A549 (cell line): ENCODE measurements around the gene ADAMTSL3. TPM values are rescaled to one million over a fixed set of nuclear protein-coding genes. Genes with fewer than 3 reads are reported as not detected.

Experiments used
- ATAC-seq, 2 experiments: fragments of 200-7000 bp in 1 of 2; fragments of >200 bp in 1 of 2; cut with Nextera tagmentation in 1 of 2; cut with Tn5 transposase in 1 of 2; 3 replicates each; pipeline versions ENCODE4 v1.8.0 to v1.9.1; 2018 to 2020; ENCODE audit warnings: mild to moderate bottlenecking in 1 of 2, moderate library complexity in 1 of 2
- CTCF ChIA-PET: fragments of 300-600 bp; sonication (Branson Sonifier 250); formaldehyde crosslinking; extraction: SDS; loops from one replicate; lab custom pipeline; 2021; ENCODE audit warnings: antibody characterized with exemption, inconsistent platforms; lab: Yijun Ruan, JAX
- POLR2A ChIA-PET: fragments of 350-600 bp; formaldehyde crosslinking; extraction: SDS; loops from one replicate; lab custom pipeline; 2021; ENCODE audit warnings: antibody characterized with exemption, inconsistent platforms; lab: Yijun Ruan, JAX
- DNase-seq, 2 experiments: peaks; one replicate each; pipeline versions ENCODE4 v3.0.0 to v3.0.0-alpha.2; 2011 to 2016; ENCODE audit warnings: low read depth in 1 of 2, low spot score in 1 of 2
- FAIRE-seq: peaks from 2 replicates; lab custom pipeline; 2011; peaks lifted over from hg19 to GRCh38; lab: Jason Lieb, UNC
- H3K27ac ChIP-seq, 2 experiments: fragments of >200 bp; sonication (Bioruptor Twin); formaldehyde crosslinking; 3 replicates each; pipeline ENCODE4 v1.5.1; 2016 to 2017
- H3K4me1 ChIP-seq: fragments of >200 bp; sonication (Bioruptor Twin); formaldehyde crosslinking; 3 replicates; pipeline ENCODE4 v1.6.1; 2016
- H3K4me2 ChIP-seq: fragments of >200 bp; sonication (Bioruptor Twin); formaldehyde crosslinking; 3 replicates; pipeline ENCODE4 v1.6.1; 2016
- H3K4me3 ChIP-seq: fragments of >200 bp; sonication (Bioruptor Twin); formaldehyde crosslinking; 3 replicates; pipeline ENCODE4 v1.5.1; 2016
- H3K9me3 ChIP-seq: fragments of >200 bp; sonication (Bioruptor Twin); formaldehyde crosslinking; 3 replicates; pipeline ENCODE4 v1.6.1; 2016
- CBX2 ChIP-seq: fragments of 200-600 bp; sonication (generic); IDR thresholded peaks from 2 replicates; pipeline ENCODE4 v1.6.1; 2016; ENCODE audit warnings: low read depth, mild to moderate bottlenecking, borderline replicate concordance
- CBX8 ChIP-seq: fragments of 200-600 bp; sonication (generic); IDR thresholded peaks from 2 replicates; pipeline ENCODE4 v1.6.1; 2016
- CHD2 ChIP-seq: fragments of 150-350 bp; IDR thresholded peaks from 2 replicates; pipeline ENCODE4 v1.6.1; 2014; ENCODE audit warnings: low read length; ENCODE audit not compliant: partially characterized antibody
- EHMT2 ChIP-seq: fragments of 200-600 bp; sonication (generic); IDR thresholded peaks from 2 replicates; pipeline ENCODE4 v1.6.1; 2016; ENCODE audit warnings: antibody characterized with exemption, low read depth, mild to moderate bottlenecking, moderate library complexity
- FOSL2 ChIP-seq, 2 experiments: fragments of 450-650 bp in 1 of 2; fragments of >200 bp in 1 of 2; sonication (Bioruptor Twin) in 1 of 2; formaldehyde crosslinking; IDR thresholded peaks; 2 replicates each; pipeline versions ENCODE4 v1.5.0 to v1.6.1; 2016 to 2020; ENCODE audit warnings: mild to moderate bottlenecking in 1 of 2, moderate library complexity in 1 of 2
- FOXS1 ChIP-seq: fragments of 250-450 bp; sonication (Bioruptor Pico); IDR thresholded peaks from 2 replicates; pipeline ENCODE4 v1.5.0; 2020; ENCODE audit warnings: mild to moderate bottlenecking, moderate library complexity
- HOXA7 ChIP-seq: fragments of 250-450 bp; sonication (Bioruptor Pico); IDR thresholded peaks from 2 replicates; pipeline ENCODE4 v1.5.0; 2020; ENCODE audit warnings: mild to moderate bottlenecking, moderate library complexity
- HOXB13 ChIP-seq: fragments of 250-450 bp; sonication (Bioruptor Pico); IDR thresholded peaks from 2 replicates; pipeline ENCODE4 v1.5.0; 2020; ENCODE audit warnings: low read depth, mild to moderate bottlenecking, moderate library complexity
- HOXB5 ChIP-seq: fragments of 250-450 bp; sonication (Bioruptor Pico); IDR thresholded peaks from 2 replicates; pipeline ENCODE4 v1.5.0; 2020; ENCODE audit warnings: mild to moderate bottlenecking, moderate library complexity
- NR3C1 ChIP-seq: fragments of >200 bp; sonication (Bioruptor Twin); formaldehyde crosslinking; IDR thresholded peaks from 3 replicates; pipeline ENCODE4 v1.6.1; 2017
- PHF8 ChIP-seq: fragments of 200-600 bp; sonication (generic); IDR thresholded peaks from 2 replicates; pipeline ENCODE4 v1.6.1; 2016; ENCODE audit warnings: low read depth, mild to moderate bottlenecking, antibody characterized with exemption, moderate library complexity, borderline replicate concordance
- RNF2 ChIP-seq: fragments of 200-600 bp; sonication (generic); IDR thresholded peaks from 2 replicates; pipeline ENCODE4 v1.6.1; 2016; ENCODE audit warnings: low read depth, mild to moderate bottlenecking, antibody characterized with exemption, moderate library complexity, borderline replicate concordance
- SREBF2 ChIP-seq: fragments of 450-650 bp; IDR thresholded peaks from 2 replicates; pipeline ENCODE4 v1.6.1; 2014; ENCODE audit warnings: mild to moderate bottlenecking, moderate library complexity
- TP53 ChIP-seq: fragments of 250-450 bp; sonication (Bioruptor Pico); IDR thresholded peaks from 2 replicates; pipeline ENCODE4 v1.5.0; 2021; ENCODE audit warnings: mild to moderate bottlenecking, moderate library complexity
- WGBS: methylation state at CpG from one replicate; pipeline ENCODE4 v1.1.6; 2017; ENCODE audit errors: missing lambda C conversion rate; 5-methylcytosine and 5-hydroxymethylcytosine counted together
- polyA plus RNA-seq, 4 experiments: library from polyadenylated mRNA; depleted of rRNA in 3 of 4; stranded (reverse); fragments of >200 nt; fragmentation: RNase III in 1 of 4; extraction: RNeasy Plus Mini Kit Qiagen cat#74134 plus additional on column Dnase treatment in 1 of 4; gene quantifications; 2 replicates in 3 of 4; 3 replicates in 1 of 4; pipeline ENCODE4 v1.2.3, GENCODE V29; 2011 to 2017
- TF ChIP-seq, protein P1 (sequence below): fragments of >200 bp; sonication (Bioruptor Twin); formaldehyde crosslinking; IDR thresholded peaks from 3 replicates; pipeline ENCODE4 v1.6.1; 2016
- TF ChIP-seq, protein P2 (sequence below): fragments of 250-450 bp; sonication (Bioruptor Pico); IDR thresholded peaks from 2 replicates; pipeline ENCODE4 v1.5.0; 2020; ENCODE audit warnings: low read depth, mild to moderate bottlenecking, moderate library complexity
- TF ChIP-seq, protein P3 (sequence below): fragments of 200-600 bp; sonication (generic); IDR thresholded peaks from 2 replicates; pipeline ENCODE4 v1.6.1; 2016; ENCODE audit warnings: antibody characterized with exemption, mild to moderate bottlenecking, moderate library complexity
- TF ChIP-seq, protein P4 (sequence below): IDR thresholded peaks from 2 replicates; pipeline ENCODE4 v1.6.1; 2012; ENCODE audit warnings: low read depth, borderline replicate concordance
- TF ChIP-seq, protein P5 (sequence below): fragments of >200 bp; sonication (Bioruptor Twin); formaldehyde crosslinking; IDR thresholded peaks from 3 replicates; pipeline ENCODE4 v1.5.1; 2016

ADAMTSL3 gene
- polyA plus RNA-seq, 2 of the 4 experiments (the other 2 are of a cell fraction) = 0.22 to 0.25 TPM

DNA sequence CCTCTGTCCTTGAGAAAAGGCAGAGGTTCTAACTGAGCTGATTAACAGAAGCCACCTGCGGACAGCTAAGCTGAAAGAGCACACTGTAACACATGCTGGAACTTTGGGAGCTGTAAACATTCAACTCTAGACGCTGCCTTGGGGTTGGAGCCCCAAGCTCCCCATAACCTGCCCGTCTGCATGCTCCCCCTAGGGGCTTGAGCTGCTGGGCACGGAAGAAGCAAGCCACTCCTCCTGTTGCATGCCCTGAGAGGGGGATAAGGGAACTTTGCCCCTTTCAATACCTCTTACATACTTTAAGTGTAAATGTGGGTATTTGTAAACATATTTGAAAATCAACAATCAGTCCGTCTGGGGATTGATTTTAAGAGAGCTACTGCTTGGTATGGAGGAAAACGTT lies 188.4 kb downstream of the ADAMTSL3 start:
- WGBS = 6% methylated on average over 6 of the region's 6 CpGs
- TF ChIP-seq HOXB13 (CRISPR knock-in tag) (no peak), SREBF2 (no peak), CBX8 (no peak), TP53 (CRISPR knock-in tag) (no peak), HOXB5 (CRISPR knock-in tag) (no peak), PHF8 (no peak), FOXS1 (CRISPR knock-in tag) (no peak), RNF2 (no peak), CHD2 (no peak), HOXA7 (CRISPR knock-in tag) (no peak), NR3C1 (no peak), CBX2 (no peak), FOSL2 (IDR thresholded peaks at IDR 0.05) (no peak), FOSL2 (CRISPR knock-in tag; IDR thresholded peaks at IDR 0.05) (no peak), EHMT2 (no peak)
- TF ChIP-seq, protein P1, sequence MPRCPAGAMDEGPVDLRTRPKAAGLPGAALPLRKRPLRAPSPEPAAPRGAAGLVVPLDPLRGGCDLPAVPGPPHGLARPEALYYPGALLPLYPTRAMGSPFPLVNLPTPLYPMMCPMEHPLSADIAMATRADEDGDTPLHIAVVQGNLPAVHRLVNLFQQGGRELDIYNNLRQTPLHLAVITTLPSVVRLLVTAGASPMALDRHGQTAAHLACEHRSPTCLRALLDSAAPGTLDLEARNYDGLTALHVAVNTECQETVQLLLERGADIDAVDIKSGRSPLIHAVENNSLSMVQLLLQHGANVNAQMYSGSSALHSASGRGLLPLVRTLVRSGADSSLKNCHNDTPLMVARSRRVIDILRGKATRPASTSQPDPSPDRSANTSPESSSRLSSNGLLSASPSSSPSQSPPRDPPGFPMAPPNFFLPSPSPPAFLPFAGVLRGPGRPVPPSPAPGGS = no peak
- TF ChIP-seq, protein P2, sequence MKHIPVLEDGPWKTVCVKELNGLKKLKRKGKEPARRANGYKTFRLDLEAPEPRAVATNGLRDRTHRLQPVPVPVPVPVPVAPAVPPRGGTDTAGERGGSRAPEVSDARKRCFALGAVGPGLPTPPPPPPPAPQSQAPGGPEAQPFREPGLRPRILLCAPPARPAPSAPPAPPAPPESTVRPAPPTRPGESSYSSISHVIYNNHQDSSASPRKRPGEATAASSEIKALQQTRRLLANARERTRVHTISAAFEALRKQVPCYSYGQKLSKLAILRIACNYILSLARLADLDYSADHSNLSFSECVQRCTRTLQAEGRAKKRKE (CRISPR knock-in tag) = no peak
- TF ChIP-seq, protein P3, sequence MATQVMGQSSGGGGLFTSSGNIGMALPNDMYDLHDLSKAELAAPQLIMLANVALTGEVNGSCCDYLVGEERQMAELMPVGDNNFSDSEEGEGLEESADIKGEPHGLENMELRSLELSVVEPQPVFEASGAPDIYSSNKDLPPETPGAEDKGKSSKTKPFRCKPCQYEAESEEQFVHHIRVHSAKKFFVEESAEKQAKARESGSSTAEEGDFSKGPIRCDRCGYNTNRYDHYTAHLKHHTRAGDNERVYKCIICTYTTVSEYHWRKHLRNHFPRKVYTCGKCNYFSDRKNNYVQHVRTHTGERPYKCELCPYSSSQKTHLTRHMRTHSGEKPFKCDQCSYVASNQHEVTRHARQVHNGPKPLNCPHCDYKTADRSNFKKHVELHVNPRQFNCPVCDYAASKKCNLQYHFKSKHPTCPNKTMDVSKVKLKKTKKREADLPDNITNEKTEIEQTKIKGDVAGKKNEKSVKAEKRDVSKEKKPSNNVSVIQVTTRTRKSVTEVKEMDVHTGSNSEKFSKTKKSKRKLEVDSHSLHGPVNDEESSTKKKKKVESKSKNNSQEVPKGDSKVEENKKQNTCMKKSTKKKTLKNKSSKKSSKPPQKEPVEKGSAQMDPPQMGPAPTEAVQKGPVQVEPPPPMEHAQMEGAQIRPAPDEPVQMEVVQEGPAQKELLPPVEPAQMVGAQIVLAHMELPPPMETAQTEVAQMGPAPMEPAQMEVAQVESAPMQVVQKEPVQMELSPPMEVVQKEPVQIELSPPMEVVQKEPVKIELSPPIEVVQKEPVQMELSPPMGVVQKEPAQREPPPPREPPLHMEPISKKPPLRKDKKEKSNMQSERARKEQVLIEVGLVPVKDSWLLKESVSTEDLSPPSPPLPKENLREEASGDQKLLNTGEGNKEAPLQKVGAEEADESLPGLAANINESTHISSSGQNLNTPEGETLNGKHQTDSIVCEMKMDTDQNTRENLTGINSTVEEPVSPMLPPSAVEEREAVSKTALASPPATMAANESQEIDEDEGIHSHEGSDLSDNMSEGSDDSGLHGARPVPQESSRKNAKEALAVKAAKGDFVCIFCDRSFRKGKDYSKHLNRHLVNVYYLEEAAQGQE = no peak
- TF ChIP-seq, protein P4, sequence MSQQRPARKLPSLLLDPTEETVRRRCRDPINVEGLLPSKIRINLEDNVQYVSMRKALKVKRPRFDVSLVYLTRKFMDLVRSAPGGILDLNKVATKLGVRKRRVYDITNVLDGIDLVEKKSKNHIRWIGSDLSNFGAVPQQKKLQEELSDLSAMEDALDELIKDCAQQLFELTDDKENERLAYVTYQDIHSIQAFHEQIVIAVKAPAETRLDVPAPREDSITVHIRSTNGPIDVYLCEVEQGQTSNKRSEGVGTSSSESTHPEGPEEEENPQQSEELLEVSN = no peak
- TF ChIP-seq, protein P5, sequence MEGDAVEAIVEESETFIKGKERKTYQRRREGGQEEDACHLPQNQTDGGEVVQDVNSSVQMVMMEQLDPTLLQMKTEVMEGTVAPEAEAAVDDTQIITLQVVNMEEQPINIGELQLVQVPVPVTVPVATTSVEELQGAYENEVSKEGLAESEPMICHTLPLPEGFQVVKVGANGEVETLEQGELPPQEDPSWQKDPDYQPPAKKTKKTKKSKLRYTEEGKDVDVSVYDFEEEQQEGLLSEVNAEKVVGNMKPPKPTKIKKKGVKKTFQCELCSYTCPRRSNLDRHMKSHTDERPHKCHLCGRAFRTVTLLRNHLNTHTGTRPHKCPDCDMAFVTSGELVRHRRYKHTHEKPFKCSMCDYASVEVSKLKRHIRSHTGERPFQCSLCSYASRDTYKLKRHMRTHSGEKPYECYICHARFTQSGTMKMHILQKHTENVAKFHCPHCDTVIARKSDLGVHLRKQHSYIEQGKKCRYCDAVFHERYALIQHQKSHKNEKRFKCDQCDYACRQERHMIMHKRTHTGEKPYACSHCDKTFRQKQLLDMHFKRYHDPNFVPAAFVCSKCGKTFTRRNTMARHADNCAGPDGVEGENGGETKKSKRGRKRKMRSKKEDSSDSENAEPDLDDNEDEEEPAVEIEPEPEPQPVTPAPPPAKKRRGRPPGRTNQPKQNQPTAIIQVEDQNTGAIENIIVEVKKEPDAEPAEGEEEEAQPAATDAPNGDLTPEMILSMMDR = no peak
- Histone ChIP-seq H3K4me3 (no peak overlapping the region), H3K4me1 (no peaks in the 10 kb centered on the region), H3K9me3 (no peaks in the 10 kb centered on the region), H3K27ac (no peak overlapping the region), H3K4me2 (no peak overlapping the region)
- DNase-seq (no peak), ATAC-seq (no peak), FAIRE-seq (no peak)
- POLR2A ChIA-PET = no interaction called here
- CTCF ChIA-PET = interaction anchor here (1.4 kb wide), 1 partner anchor 11 kb away, joined by 3 read pairs; no protein-coding TSS in a partner anchor
